GM21528 (cell line): ENCODE data around the gene PEX5L.
A peak's percentile ranks its signal among the peaks of the same experiment; 100 is the strongest.

Experiments used
- ATAC-seq: cut with Tn5 transposase; IDR thresholded peaks from one replicate; pipeline ENCODE4 v1.9.1; 2021; ENCODE audit warnings: mild to moderate bottlenecking, moderate library complexity; ENCODE audit not compliant: unreplicated experiment, low FRiP score

The PEX5L gene

DNA sequence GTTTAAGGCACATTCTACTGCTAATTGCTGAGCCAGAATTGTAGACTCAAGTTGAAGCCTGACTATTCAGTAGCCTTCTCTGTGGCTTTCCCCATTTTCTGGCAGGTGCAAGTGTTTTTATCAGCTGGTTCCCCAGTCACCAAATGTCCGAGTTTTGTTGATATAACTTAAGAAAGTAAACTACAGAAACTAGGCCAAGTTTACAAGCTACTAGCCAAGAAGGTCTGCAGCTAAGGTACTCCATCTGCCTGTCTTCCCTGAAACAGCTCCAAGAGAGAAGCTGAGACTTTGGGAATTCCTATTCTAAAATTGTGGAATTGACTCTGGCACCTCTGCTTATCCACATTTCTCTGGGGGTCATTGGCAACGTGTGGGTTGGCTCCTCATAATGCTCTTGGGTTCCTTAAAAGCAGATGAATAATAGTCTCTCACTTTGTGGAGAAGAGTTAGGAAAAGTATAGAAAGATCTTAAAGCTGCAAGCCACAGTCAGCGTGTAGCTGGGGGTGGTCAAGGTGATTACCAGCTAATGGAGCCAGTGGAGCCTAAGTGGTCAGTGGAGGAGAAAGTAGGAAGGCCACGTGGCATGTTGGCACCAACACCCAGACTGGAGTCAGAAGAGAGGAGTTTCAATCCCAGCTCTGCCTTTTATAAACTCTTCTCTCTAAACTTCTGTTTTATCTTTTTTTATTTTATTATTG, 128.8 kb downstream of the PEX5L start:
- ATAC-seq = no peak

DNA sequence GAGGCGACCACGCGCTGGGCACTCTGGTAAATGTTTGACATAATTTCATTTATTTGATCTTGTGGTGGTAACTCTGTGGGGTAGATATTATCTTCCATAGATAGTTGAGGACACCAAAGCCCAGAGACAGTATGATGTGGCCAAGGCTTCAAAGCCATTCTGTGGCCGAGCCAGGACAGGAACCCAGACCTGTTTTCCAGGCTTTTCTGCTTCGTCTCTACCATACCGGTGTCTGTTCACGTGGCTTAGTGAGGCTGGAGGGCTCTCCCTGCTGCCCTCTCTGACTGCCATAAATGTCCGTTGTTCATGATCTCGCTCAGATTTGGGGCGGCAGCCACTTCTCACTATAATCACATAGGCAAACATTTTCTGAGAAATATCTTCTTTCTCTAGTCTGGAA, 134.7 kb downstream of the PEX5L start:
- no peak for ATAC-seq

DNA sequence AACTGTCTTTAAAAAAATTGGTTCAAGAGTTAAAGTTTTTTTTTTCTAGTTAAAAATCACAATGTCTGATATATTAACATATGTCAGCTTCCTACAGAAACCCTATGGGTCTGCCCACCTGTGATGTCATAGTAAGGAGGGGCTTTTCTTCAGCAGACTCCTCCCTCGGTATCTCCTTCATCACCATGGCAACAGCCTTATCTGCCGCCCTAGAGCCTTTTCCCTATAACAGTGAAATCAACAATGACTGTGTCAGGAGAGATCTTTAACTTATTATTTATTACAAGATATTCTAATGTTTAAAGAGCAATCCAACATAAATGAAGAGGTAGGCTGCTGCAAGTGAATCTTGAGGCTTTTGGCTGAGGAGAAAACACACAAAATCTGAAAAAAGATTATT, 138.7 kb downstream of the PEX5L start:
- peak; percentile 94 for ATAC-seq

DNA sequence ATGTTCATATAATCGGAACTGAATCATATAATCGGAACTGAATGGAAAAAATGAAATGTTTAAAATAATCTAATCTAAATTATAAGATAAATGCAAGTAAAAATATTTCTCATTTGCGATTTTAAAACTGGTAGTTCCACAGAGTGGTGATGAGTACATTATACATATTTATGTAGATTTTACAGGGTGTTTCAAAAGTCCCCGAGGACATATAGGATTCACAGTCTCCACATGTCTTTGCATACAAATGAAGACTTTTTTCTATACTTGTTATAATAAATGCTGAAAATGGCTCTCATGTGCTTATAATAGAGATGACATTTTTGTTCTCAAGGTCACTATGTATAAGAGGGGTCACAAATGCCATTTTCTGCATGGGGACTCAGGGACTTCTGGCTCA, 139.5 kb downstream of the PEX5L start:
- ATAC-seq = no peak

DNA sequence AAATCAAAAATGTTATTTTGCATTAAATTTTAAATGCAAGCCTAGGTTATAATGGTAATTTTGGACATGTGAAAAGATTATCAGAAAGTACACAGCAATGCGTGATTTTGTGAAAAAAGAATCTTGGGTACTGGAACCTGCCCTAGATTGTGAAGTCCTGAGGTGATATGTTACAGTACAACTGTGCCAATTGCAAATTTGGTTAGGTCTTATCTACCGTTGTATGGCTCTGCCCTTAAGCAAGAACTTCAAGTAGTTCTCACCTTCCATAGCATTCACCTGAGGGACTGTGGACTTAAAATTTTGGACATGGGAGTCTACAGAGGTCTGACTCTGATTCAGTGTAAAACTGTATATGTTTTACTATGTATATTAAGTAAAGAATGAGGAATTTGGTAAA, 140.2 kb downstream of the PEX5L start:
- ATAC-seq = no peak

DNA sequence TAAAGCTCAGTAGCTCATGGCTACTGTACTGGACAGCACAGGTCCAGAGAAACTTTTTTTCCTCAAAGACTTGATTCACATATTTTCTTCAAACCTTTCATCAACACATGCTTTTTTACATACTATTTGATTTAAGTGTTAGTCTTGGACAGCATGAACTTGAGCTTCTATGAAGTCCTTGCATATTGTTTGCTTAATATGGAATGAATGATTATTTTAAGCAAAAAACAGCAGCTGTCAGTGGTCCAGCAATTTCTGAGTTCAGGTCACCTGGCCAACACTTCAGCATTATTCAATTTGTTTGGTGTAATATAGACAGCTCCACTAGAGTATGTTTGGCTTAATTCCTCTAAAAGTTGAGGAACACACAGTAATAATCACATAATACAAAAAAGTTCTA, 141.4 kb downstream of the PEX5L start:
- no peak for ATAC-seq

DNA sequence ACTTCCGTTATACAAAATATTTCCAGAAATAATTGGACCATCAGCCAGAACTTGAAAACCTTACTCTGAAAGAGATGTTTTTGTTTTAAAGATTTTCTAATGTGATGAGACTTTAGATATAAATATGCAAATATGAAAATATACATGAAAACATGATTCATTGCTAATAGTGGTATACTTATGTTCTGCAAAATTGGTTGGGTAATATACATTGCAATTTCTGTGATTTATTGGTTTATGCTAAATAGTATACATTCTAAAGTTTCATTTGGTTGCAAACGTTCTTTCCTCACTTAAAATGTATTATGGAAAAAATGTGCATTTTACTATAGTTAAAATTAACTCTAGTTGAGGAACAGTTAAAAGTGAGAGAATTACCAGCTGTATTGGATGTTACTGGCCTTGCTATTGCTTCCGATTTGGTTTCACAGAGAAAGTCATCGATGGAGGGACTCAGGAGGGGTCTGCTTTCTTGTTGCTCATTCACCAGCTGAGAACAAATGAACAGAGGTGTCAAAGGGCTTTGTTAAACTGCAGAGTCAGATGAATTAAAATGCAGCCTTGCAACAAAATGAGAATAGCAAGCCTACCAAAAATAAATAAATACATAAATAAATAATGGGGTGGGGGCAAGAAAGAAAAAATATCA, 149.3 kb downstream of the PEX5L start:
- no peak for ATAC-seq

DNA sequence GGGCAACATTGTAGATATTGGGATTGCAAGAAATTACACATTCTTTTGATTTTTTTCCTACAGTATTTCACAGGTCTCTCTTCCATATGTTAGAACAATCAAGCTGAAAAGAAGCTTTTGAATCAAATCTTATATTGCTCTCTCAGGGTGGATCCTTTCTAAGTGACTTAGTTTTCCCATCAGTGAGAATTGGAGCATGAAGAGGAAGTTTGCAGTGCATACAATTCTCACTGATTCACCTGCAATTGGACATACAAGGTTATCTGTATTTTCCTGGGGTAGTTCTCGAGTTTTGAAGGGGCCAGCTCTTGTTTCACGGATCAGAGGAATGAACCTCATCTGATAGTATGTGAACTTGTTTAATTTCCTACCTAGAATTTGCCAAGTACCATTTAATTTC, 150.8 kb downstream of the PEX5L start:
- ATAC-seq = no peak

DNA sequence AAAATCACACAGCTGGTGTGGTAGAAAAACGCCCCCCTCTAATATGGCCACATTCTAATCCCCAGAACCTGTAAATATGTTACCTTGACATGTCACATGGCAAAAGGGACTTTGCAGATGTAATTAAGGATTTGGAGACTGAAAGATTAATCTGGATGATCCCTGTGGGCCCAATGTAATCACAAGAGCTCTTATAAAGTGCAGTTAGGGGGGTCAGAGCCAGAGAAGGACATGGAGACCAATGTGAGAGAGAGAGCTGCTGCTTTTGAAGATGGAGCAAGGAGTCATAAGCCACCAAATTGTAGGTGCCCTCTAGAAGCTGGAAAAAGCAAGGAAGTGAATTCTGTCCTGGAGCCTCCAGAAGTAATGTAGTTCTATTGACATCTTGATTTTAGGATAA, 152.6 kb downstream of the PEX5L start:
- ATAC-seq = no peak

DNA sequence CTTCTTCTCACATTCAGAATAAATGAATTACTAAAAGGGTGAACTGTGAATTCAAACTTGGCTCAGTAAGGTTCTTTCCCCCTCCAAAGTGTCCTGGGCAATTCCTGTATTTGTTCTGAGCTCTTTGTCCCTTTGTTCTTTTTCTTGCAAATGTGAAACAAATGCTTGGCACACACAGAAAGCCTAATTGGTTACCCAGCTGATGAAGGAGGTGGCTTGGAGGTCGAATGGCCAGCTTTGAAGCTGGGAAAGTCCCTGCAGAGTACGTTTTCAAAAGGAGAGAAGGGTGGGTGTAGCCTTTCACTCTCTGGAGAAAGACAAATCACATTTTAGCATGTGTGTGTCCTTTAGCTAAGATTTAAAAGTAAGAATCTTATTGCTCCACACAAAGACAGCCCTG, 154.4 kb downstream of the PEX5L start:
- ATAC-seq = peak; percentile 79

DNA sequence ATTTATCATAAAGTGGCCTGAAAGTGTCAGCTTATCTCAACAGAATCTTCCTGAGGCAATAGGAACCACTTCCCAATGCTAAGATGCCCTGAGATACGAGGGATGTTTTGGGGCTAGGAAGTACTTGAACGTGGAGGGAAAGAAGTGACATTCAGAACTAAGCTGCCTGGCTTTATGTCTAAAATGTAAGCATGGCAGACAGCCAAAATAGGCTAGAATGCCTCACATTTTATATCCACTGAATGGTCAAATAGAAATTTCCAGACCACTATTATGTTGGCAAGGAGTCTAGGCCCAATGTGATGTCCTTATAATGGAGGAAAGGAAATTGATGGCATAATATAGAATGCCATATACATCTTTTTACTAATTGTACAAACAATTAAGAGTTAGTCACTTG, 154.9 kb downstream of the PEX5L start:
- no peak for ATAC-seq

DNA sequence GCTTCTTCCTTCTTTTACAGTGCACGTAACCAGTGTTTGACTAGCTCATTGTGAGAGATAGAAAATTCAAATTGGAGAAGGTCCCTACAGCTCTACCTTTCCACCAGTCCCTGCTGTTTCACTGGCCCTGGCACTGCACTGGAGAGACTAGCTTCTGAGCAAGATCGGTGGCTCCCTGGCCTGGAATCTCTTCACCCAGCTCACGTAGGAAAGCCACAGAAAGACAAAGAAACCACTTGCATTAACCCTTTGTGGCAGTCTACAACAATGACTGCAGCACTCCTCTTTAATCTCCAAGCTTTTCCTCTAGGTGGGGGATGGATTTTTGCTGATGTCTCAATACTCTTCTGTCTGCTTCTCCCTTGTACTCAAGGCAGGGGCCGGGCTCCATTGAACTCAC, 155.9 kb downstream of the PEX5L start:
- ATAC-seq = no peak

DNA sequence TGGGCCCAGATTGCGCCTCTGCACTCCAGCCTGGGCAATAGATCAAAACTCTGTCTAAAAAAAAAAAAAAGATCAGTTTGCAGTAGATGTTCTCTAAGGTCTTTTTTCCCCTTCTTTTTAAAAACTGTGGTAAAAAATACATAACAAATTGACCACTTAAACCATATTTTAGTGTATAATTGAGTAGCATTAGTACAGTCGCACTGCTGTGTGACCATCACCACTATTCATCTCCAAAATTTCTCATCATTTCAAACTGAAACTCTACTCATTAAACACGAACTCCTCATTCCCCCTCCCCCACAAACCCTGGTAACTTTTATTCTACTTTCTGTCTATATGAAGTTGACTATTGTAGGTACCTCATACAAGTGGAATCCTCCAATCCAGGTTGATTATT, 160.3 kb downstream of the PEX5L start:
- no peak for ATAC-seq

DNA sequence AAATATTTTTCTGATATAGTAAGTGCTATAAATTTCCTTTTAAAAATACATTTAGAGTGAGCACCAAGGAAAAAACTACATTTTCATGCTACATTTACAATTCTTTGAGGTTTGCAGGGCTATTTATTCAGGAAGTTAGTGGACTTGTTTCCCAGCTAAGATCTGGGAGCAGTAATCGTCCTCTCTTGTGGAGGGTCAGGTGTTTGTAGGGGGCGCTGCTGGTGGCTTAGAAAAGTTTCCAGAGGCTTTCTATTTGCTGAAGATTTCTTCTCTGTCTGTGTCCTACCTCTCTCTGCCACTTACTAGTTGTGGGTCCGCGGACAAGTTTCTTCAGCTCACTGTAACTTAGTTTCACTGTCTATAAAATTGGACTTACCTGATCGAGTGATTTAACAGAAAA, 163.9 kb downstream of the PEX5L start:
- ATAC-seq = no peak

DNA sequence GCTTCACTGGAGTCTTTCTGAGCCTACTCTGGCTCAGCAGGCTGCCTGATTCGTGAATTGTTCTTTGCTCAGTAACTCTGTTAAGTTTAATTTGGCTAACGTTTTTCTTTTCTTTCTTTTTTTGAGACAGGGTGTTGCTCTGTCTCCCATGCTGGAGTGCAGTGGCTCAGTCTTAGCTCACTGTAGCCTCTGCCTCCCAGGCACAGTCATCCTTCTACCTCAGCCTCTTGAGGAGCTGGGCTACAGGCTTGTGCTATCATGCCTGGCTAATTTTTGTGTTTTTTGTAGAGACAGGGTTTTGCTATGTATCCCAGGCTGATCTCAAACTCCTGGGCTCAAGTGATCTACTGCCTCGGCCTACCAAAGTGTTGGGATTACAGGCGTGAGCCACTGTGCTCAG, 165.0 kb downstream of the PEX5L start:
- ATAC-seq = no peak

DNA sequence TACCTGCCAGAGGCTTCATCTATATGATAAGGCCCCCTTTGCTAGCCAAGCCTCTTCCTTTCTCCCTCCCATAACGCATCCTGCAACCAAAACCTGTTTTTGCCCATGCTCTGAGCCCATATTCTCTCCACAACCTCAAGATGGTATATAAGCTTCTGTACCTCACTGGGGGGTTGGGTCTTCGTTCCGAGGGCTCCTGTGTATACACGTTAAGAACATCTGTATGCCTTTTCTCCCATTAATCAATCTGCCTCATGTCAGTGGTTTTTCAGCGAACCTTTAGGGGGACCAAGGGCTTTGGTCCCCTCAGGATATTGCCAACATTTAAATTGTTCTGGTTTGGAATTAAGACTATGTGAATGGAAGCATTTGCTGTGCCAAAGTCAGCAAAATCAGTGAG, 168.0 kb downstream of the PEX5L start:
- no peak for ATAC-seq

DNA sequence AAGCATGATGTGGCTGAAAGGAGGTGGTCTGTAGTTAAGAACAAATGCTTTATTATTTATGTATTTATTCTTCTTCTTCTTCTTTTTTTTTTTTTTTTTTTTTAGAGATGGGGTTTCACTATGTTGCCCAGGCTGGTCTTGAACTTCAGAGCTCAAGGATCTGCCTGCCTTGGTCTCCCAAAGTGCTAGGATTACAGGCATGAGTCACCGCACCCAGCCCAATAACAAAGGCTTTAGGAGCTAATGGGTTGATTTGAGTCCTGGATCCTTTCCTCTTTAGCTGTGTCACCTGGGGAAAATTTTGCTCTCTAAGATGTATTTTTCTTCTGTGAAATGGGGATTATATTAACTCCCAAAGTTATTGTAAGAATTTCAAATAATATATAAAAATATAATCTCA, 168.8 kb downstream of the PEX5L start:
- no peak for ATAC-seq

DNA sequence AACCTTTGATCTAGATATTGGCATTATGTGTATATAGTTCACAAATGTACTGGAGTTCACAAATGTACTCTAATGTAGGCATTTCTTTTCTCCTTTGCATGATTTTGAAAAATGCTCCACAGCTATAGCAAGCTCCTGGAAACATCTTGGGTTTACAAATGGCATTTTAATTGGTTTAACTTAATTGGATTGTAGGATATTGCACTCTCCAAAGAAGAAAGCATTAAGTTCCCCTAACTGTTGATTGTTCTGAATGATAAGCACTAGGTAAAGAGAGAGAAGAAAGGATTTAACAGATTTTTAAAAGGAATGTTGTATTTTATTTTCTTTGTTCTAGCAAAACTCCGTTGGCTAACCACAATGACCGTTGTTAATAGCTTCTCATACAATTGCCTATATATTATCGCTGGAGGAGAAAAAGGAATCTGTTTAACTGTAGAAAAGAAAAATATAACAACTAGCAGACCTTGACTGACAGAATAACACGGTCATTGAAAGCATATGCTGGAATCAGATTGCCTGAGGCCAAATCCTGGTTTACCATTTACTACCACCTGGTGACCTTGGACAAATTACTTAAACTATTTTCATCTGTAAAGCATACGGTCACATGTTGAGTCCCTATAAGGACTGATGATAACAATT, 170.8 kb downstream of the PEX5L start:
- no peak for ATAC-seq

DNA sequence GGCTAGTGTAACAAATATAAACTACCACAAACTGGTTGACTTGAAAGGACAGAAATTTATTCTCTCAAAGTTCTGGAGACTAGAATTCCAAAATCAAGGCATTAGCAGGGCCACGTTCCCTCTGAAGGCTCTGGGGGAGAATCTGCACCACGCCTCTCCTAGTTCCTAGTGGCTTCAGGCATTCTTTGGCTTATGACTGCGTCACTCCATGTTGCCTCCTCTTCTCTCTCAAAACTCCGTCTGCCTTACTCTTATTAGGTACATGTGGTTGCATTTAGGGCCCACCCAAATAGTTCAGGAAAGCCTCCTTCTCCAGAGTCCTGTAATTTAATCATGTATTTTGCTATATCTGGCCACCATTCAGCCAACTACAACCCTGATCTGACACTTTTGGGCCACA, 174.8 kb downstream of the PEX5L start:
- no peak for ATAC-seq

DNA sequence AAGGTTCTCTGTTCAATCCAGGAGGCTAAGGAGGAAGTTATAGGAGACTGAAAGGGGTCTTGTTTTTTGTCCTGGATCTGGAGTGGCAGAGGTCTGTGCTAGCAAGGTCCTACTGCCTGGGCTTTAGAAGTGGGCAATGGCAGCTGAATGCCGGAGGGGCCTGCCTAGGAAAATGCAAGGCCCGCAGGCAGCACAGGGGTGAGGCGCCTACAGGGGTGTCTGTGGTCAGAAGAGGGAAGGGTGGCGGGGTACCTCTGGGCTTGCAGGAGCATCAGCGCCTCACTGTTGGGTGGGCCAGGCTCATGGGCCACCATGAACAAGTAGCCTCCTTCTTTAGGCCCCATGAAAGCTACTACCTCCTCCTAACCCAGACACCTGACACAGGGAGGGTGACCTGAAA, 175.4 kb downstream of the PEX5L start:
- ATAC-seq = no peak

DNA sequence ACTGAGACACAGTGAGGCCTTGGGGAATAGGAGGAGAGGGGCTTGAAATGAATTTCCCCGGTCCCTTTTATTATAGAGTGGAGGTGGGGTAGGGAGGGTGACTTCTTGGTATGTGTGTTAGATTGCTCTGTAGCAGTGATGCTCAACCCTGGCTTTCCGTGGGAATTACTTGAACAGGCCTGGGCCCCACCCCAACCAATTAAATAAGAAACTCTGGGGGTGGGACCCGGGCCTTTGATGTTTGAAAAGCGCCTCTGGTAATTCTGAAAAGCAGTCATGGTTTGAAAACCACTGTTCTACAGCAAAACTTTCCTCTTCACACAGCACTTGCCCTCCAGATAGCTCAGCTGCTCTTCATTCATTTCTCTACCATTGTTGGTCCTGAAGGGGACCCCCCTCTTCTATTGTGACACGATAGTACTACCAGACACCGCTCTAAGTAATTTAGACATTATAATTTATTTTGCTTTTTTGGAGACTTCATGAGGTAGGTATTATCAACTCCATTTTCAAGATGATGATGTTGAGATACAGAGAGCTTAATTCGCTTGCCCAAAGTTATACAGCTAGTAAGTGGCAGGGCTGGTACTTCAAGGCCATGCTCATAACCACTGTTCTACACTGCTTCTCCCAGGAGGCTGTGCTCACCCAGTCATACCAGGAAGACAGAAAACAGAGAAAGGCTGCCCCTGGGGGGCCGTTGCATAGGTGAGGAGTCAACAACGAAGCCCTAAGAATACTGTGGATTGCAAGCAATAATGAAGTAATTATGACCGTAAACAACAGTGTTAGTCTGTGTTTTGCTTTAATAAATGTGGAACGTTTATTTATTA, 176.2 kb downstream of the PEX5L start:
- ATAC-seq = no peak
